ENCODE results near the gene SRSF4. TPM values are rescaled to one million over a fixed set of nuclear protein-coding genes. Genes with fewer than 3 reads are reported as not detected.

The SRSF4 gene
- total and polyA plus RNA-seq, 7 experiments from 2014 or later = 76.1 to 123 (median 79.9) TPM

DNA sequence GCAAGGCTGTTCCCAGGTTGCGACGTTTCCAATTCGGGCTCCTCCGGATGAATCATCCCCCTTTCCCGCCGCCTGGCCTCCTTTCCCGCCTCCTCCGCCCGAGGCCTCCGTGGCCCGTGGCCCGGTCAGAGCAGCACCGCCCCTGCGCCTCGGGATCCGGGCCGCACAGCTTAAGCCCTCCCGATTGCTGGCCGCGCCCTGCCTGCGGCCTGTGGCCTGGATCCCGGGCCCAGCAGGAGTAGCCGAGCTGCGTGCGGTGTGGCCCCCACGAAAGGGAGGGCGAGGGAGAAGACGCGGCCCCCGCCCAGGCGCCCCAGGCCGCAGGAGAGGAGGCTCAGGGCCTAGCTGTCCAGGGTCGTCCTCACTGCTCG lies 59.0 kb downstream of the SRSF4 start:
- no peak overlapping the region for H3K4me3 ChIP-seq (ENCODE audit: low read length)
- H3K36me3 Mint-ChIP-seq = peaks cover 1 to 8% (median 4%) of the 10 kb centered on the region in 5 donors
- H3K36me3 ChIP-seq (ENCODE audit: control insufficient read depth in 2 of 3, insufficient read depth in 3 of 3, low read length in 3 of 3) = peaks cover 0 to 14% (median 0%) of the 10 kb centered on the region in 3 experiments
- peaks cover 3 to 14% (median 9%) of the 10 kb centered on the region in 7 donors for H3K4me1 Mint-ChIP-seq
- H3K27ac Mint-ChIP-seq = no peak overlapping the region
- H3K9me3 Mint-ChIP-seq = peaks cover 0 to 4% (median 0%) of the 10 kb centered on the region in 11 donors
- H3K27me3 ChIP-seq (ENCODE audit: control insufficient read depth in 2 of 2, insufficient read depth in 2 of 2, low read length in 2 of 2) = peaks cover 0 to 12% of the 10 kb centered on the region in 2 donors
- H3K9me3 ChIP-seq (ENCODE audit: control insufficient read depth in 2 of 3, low read length in 3 of 3) = no peaks in the 10 kb centered on the region
- DNase-seq (peak in 4 of 9 donors; percentile 9 to 30 (median 18)), ATAC-seq (no peak)
- peaks cover 9 to 41% (median 13%) of the 10 kb centered on the region in 5 donors for H3K27me3 Mint-ChIP-seq
- ChIA-PET CTCF (interaction anchor here (1.1 kb wide), 1 partner anchor 229 kb away, joined by 3 read pairs; no protein-coding TSS in a partner anchor), POLR2A (no interaction called here)
- H3K4me3 Mint-ChIP-seq = peak overlapping the region in 9 of 10 donors; percentile 44 to 84 (median 73)
- intact Hi-C loops (cut with micrococcal nuclease) = loop anchor here (1.0 to 5.0 kb wide), 2 partner anchors 58 to 60 kb away; partner anchors contain the start of gene SRSF4 (in 1 of the 2)
- H3K4me1 ChIP-seq (ENCODE audit: control insufficient read depth in 2 of 2, insufficient read depth in 2 of 2, low read length in 2 of 2) = peaks cover 6 to 11% of the 10 kb centered on the region in 2 donors
- H3K27ac ChIP-seq (ENCODE audit: low read depth, low read length) = no peak overlapping the region

- Histone ChIP-seq H3K36me3 (ENCODE audit: control insufficient read depth in 2 of 3, insufficient read depth in 3 of 3, low read length in 3 of 3) (peaks cover 0 to 20% (median 4%) of the 10 kb centered on the region in 3 experiments), H3K27ac (ENCODE audit: low read depth, low read length) (no peak overlapping the region), H3K9me3 (ENCODE audit: control insufficient read depth in 2 of 3, low read length in 3 of 3) (no peaks in the 10 kb centered on the region), H3K27me3 (ENCODE audit: control insufficient read depth in 2 of 2, insufficient read depth in 2 of 2, low read length in 2 of 2) (peaks cover 0 to 12% of the 10 kb centered on the region in 2 donors), H3K4me3 (ENCODE audit: low read length) (no peak overlapping the region), H3K4me1 (ENCODE audit: control insufficient read depth in 2 of 2, insufficient read depth in 2 of 2, low read length in 2 of 2) (peaks cover 6 to 11% of the 10 kb centered on the region in 2 donors)
- ATAC-seq (no peak), DNase-seq (peak in 6 of 9 donors; percentile 8 to 35 (median 14))
- peaks cover 7 to 13% (median 9%) of the 10 kb centered on the region in 5 donors for H3K36me3 Mint-ChIP-seq
- H3K9me3 Mint-ChIP-seq = peaks cover 0 to 4% (median 0%) of the 10 kb centered on the region in 11 donors
- no peak overlapping the region for H3K27ac Mint-ChIP-seq
- H3K4me1 Mint-ChIP-seq = peaks cover 3 to 14% (median 9%) of the 10 kb centered on the region in 7 donors
- ChIA-PET CTCF (interaction anchor here (1.1 kb wide), 1 partner anchor 228 kb away, joined by 3 read pairs; no protein-coding TSS in a partner anchor), POLR2A (no interaction called here)
- intact Hi-C loops (cut with micrococcal nuclease) = loop anchor here (1.0 to 5.0 kb wide), 5 partner anchors 58 to 240 kb away; partner anchors contain the start of gene SRSF4 (in 1 of the 2)
- H3K27me3 Mint-ChIP-seq = peaks cover 9 to 41% (median 13%) of the 10 kb centered on the region in 5 donors
- peak overlapping the region in 6 of 10 donors; percentile 43 to 84 (median 62) for H3K4me3 Mint-ChIP-seq
These were observed 59.6 kb downstream of the SRSF4 start for GRCh38 chr1:29121936-29122681.

DNA sequence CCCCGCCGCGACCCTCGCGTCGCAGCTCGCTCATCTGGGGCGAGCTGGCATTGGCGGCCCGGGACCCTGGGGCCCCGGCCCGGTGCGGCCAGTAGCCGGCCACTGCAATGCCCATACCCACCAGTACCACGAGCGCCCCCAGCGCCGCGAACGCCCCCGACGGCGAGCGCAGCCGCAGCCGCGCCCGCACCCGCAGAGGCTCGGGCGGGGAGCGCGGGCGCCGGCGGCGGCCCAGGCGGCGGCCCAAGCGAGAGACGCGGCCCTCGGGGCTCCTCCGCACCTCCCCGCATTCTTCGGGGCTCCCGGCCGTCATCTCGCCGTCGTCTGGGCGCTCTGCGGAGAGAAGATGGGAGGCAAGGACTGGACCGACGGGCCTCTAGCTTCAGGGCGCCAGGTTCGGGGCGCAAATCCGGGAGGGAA lies 60.2 kb downstream of the SRSF4 start:
- Mint-ChIP-seq H3K4me3 (peak overlapping the region in 3 of 10 donors; percentile 40 to 84 (median 43)), H3K4me1 (peaks cover 3 to 14% (median 9%) of the 10 kb centered on the region in 7 donors), H3K27me3 (peaks cover 9 to 35% (median 13%) of the 10 kb centered on the region in 5 donors), H3K36me3 (peaks cover 11 to 16% (median 13%) of the 10 kb centered on the region in 5 donors), H3K27ac (no peak overlapping the region), H3K9me3 (peaks cover 0 to 4% (median 0%) of the 10 kb centered on the region in 11 donors)
- ChIA-PET CTCF (interaction anchor here (1.1 kb wide), 1 partner anchor 228 kb away, joined by 3 read pairs; no protein-coding TSS in a partner anchor), POLR2A (interaction anchor here (0.9 kb wide), 1 partner anchor 60 kb away, joined by 3 read pairs; the partner anchor contains the start of gene SRSF4)
- intact Hi-C loops (cut with micrococcal nuclease) = loop anchor here (1.0 to 5.0 kb wide), 4 partner anchors 61 to 239 kb away; partner anchors contain the start of gene SRSF4 (in 1 of the 2)
- Histone ChIP-seq H3K4me1 (ENCODE audit: control insufficient read depth in 2 of 2, insufficient read depth in 2 of 2, low read length in 2 of 2) (peaks cover 6 to 11% of the 10 kb centered on the region in 2 donors), H3K4me3 (ENCODE audit: low read length) (no peak overlapping the region), H3K27me3 (ENCODE audit: control insufficient read depth in 2 of 2, insufficient read depth in 2 of 2, low read length in 2 of 2) (peaks cover 0 to 12% of the 10 kb centered on the region in 2 donors), H3K27ac (ENCODE audit: low read depth, low read length) (no peak overlapping the region), H3K36me3 (ENCODE audit: control insufficient read depth in 2 of 3, insufficient read depth in 3 of 3, low read length in 3 of 3) (peaks cover 3 to 26% (median 6%) of the 10 kb centered on the region in 3 experiments), H3K9me3 (ENCODE audit: control insufficient read depth in 2 of 3, low read length in 3 of 3) (no peaks in the 10 kb centered on the region)
- peak in 1 of 9 donors; percentile 11 for DNase-seq
- ATAC-seq = peak; percentile 7

DNA sequence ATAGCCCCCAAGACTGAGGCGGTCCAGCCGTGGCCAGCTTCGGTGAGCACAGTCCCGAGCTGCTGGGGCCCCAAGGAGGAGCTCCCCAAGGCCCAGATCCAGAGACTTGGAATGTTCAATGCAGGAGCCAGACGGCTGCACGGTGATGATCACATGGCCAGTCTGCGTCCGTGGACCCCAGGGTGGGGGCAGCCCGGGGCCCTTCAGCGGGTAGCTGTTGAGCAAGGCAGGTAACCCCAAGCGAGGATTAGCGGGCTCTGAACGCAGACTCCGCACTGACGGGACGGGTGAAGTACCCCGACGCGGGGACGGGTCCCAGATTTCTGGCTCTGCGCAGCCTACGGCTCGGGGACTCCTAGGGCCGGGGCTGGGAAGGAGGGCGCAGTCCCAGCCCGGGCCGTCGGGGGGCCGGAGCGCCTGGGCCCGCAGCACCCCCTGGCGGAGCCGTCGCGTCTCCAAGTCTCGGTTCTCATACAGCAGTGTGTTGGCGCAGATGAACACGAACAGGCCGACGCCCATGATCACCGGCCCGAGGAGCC lies 60.7 kb downstream of the SRSF4 start:
- Histone ChIP-seq H3K27ac (ENCODE audit: low read depth, low read length) (no peak overlapping the region), H3K4me3 (ENCODE audit: low read length) (no peak overlapping the region), H3K36me3 (ENCODE audit: control insufficient read depth in 2 of 3, insufficient read depth in 3 of 3, low read length in 3 of 3) (peaks cover 5 to 31% (median 6%) of the 10 kb centered on the region in 3 experiments), H3K9me3 (ENCODE audit: control insufficient read depth in 2 of 3, low read length in 3 of 3) (no peaks in the 10 kb centered on the region), H3K27me3 (ENCODE audit: control insufficient read depth in 2 of 2, insufficient read depth in 2 of 2, low read length in 2 of 2) (peaks cover 0 to 12% of the 10 kb centered on the region in 2 donors), H3K4me1 (ENCODE audit: control insufficient read depth in 2 of 2, insufficient read depth in 2 of 2, low read length in 2 of 2) (peaks cover 6 to 11% of the 10 kb centered on the region in 2 donors)
- Mint-ChIP-seq H3K27ac (no peak overlapping the region), H3K36me3 (peaks cover 11 to 20% (median 13%) of the 10 kb centered on the region in 5 donors), H3K4me1 (peaks cover 3 to 14% (median 8%) of the 10 kb centered on the region in 7 donors), H3K4me3 (peak overlapping the region in 8 of 10 donors; percentile 14 to 84 (median 27)), H3K27me3 (peaks cover 8 to 31% (median 11%) of the 10 kb centered on the region in 5 donors), H3K9me3 (peaks cover 0 to 4% (median 0%) of the 10 kb centered on the region in 11 donors)
- intact Hi-C loops (cut with micrococcal nuclease) = loop anchor here (1.0 to 5.0 kb wide), 4 partner anchors 61 to 239 kb away; partner anchors contain the start of gene SRSF4 (in 1 of the 2)
- DNase-seq = peak; percentile 55 to 74 (median 63)
- ChIA-PET CTCF (no interaction called here), POLR2A (interaction anchor here (0.9 kb wide), 1 partner anchor 61 kb away, joined by 3 read pairs; the partner anchor contains the start of gene SRSF4)
- peak; percentile 85 for ATAC-seq

DNA sequence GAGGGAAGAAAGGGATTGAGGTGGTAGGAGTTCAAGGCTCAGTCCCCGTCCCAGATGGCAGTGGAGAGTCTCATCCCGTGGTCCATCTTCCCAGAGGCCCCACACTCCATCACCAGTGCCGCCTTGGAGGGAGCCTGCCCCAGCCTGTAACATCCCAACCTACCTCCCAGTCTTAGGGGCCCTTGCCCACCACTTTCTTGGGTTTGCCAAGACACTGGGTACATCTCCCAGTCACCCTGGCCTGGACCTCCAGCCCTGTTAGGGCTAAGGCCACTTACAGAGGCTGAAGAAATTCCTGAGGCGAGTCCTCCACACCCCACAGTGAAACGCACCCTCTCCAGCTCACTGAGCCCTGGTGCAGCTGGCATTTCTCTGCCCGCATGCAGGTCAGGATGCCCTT lies 61.3 kb downstream of the SRSF4 start:
- Histone ChIP-seq H3K27ac (ENCODE audit: low read depth, low read length) (no peak overlapping the region), H3K4me1 (ENCODE audit: control insufficient read depth in 2 of 2, insufficient read depth in 2 of 2, low read length in 2 of 2) (peaks cover 6 to 11% of the 10 kb centered on the region in 2 donors), H3K27me3 (ENCODE audit: control insufficient read depth in 2 of 2, insufficient read depth in 2 of 2, low read length in 2 of 2) (peaks cover 0 to 12% of the 10 kb centered on the region in 2 donors), H3K9me3 (ENCODE audit: control insufficient read depth in 2 of 3, low read length in 3 of 3) (no peaks in the 10 kb centered on the region), H3K4me3 (ENCODE audit: low read length) (no peak overlapping the region), H3K36me3 (ENCODE audit: control insufficient read depth in 2 of 3, insufficient read depth in 3 of 3, low read length in 3 of 3) (peaks cover 10 to 37% (median 10%) of the 10 kb centered on the region in 3 experiments)
- Mint-ChIP-seq H3K4me1 (peaks cover under 1 to 8% (median 3%) of the 10 kb centered on the region in 7 donors), H3K27ac (peak overlapping the region in 3 of 9 donors; percentile 24 to 45 (median 25)), H3K36me3 (peaks cover 11 to 26% (median 17%) of the 10 kb centered on the region in 5 donors), H3K9me3 (peaks cover 0 to 4% (median 0%) of the 10 kb centered on the region in 11 donors), H3K27me3 (peaks cover 1 to 24% (median 4%) of the 10 kb centered on the region in 5 donors), H3K4me3 (peak overlapping the region in 8 of 10 donors; percentile 16 to 84 (median 32))
- intact Hi-C loops (cut with micrococcal nuclease) = loop anchor here in 1 of 2 donors (2.0 to 5.0 kb wide), 2 partner anchors 62 to 82 kb away; partner anchors contain the start of gene SRSF4
- POLR2A ChIA-PET = interaction anchor here (0.9 kb wide), 1 partner anchor 61 kb away, joined by 3 read pairs; the partner anchor contains the start of gene SRSF4
- DNase-seq (no peak), ATAC-seq (no peak)
- CTCF ChIA-PET = no interaction called here
